NCI-H128 (cell line): ENCODE results near the gene TRIM40.
"Not testable (repeated sequence)": the region's sequence is repeated elsewhere in the genome, so short reads cannot be mapped to it uniquely, and the experiment has no call there.

Experiments
- DNase-seq: peaks from one replicate; lab custom pipeline; 2025; ENCODE audit not compliant: unreplicated experiment; lab: John Stamatoyannopoulos, UW

Gene TRIM40

GRCh38 chr6:30162265-30163089, 26.5 kb downstream of the TRIM40 start:
- DNase-seq = no peak

GRCh38 chr6:30163090-30163917, 27.4 kb downstream of the TRIM40 start, which contains the start of gene TRIM15:
TSS of gene TRIM15 (plus strand) at chr6:30163546. CDS start at chr6:30163685, 139 bp downstream.
- no peak for DNase-seq

GRCh38 chr6:30163918-30164654, 28.1 kb downstream of the TRIM40 start:
- DNase-seq = no peak

GRCh38 chr6:30164714-30165113, 28.8 kb downstream of the TRIM40 start:
- no peak for DNase-seq

- DNase-seq = not testable (repeated sequence)
These were observed 29.3 kb downstream of the TRIM40 start for GRCh38 chr6:30165238-30165637.

- no peak for DNase-seq
These were observed 31.2 kb downstream of the TRIM40 start for GRCh38 chr6:30167101-30167500.

GRCh38 chr6:30168741-30169140, 32.8 kb downstream of the TRIM40 start:
- DNase-seq = no peak

- peak; percentile 22 for DNase-seq
These were observed 34.0 kb downstream of the TRIM40 start for GRCh38 chr6:30169658-30170614.

- DNase-seq = no peak
These were observed 35.9 kb downstream of the TRIM40 start for GRCh38 chr6:30171677-30172471.

- no peak for DNase-seq
These were observed 36.7 kb downstream of the TRIM40 start for GRCh38 chr6:30172681-30173080.

GRCh38 chr6:30175765-30176164, 39.8 kb downstream of the TRIM40 start:
- DNase-seq = no peak

- no peak for DNase-seq
These were observed 42.9 kb downstream of the TRIM40 start for GRCh38 chr6:30178837-30179236.

GRCh38 chr6:30180145-30180544, 44.2 kb downstream of the TRIM40 start:
- no peak for DNase-seq

GRCh38 chr6:30184417-30185031, 48.6 kb downstream of the TRIM40 start:
- no peak for DNase-seq

- no peak for DNase-seq
These were observed 50.0 kb downstream of the TRIM40 start for GRCh38 chr6:30185846-30186484.

GRCh38 chr6:30188541-30188940, 52.6 kb downstream of the TRIM40 start:
- no peak for DNase-seq

GRCh38 chr6:30192076-30192475, 56.1 kb downstream of the TRIM40 start:
- no peak for DNase-seq
